Activated CD4-positive, alpha-beta T cell treated with anti-CD3 and anti-CD28 coated beads, Interleukin-10, Interleukin-2, amounts not matched to agents 100 ng/mL and 50 ng/mL, durations not matched to agents 16 hours and 8 hours (primary cell): ENCODE results near the gene KLHL3.

Source experiments
- DNase-seq: peaks from one replicate; pipeline ENCODE4 v3.0.0-alpha.2; 2020

The KLHL3 gene

DNA sequence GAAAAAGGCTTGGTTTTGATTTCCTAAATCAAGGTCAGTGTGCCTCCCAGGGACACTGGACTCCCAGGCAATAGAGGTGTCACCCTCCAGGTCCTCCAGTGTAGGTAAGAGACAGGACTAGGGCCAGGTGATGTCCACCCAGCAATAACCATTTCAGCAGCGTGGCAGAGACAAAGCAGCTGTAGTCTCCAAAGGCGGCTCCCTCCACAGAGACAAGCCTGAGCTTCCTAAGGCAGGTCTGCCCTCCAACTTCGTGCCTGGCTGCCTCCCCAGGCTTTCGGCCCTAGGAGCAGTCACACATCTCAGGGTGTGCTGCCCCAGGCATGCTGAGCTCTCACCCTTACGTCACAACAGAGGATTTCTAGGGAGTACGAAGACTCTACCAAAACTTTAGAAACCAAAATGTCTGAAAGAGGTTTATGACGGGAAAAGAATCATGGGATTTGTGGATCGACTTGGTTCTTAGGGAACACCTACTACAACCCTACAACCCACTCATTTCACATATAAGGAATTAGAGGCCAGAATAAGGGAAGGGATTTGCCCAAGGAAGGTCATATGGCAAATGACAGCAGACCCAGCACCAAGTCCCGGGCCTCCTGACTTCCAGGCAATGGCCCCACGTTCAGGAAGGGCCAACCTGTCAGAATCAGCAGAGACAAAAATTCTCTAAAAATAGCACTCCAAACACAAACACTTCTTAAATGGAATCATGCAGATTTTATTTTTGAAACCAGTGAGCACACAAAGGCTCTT, 105.5 kb downstream of the KLHL3 start:
- no peak for DNase-seq

DNA sequence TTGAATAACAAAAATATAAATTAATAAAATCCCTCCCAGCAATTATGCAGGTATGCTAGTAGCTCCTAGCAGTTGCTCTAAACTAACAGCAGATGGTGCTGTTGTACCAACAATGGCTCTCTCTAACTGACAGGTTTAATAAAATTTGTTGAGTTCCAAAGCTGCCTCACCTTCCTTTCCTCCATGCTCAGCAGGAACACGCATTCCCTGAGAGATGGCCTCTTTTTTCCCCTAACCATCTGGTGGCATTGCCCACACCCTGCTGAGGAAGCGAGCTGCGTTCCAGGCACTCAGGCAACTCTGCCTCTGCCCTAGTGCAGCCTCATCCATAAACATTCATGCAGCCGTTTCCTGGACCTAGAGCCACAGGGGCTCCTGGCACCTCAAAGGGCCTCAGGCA, 106.2 kb downstream of the KLHL3 start:
- DNase-seq = peak; percentile 59

DNA sequence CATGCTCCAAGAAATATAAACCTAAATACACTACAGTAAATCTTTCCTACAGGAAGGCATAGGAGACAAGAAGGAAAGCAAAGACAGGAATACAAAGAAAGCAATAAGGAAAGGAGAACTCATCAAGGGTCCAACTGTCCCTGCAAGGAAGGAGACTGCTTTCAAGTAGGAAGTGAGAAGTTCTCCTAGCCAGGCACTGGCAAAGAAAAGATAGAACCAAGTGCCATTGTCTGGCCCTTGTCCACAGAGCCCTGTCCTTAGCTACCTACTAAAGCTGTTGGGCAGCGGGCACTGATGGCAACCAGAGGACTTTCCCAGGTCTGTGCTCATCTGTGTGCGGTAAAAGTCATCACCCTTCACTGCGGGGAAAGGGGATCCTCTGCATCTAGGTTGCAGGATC, 108.2 kb downstream of the KLHL3 start:
- no peak for DNase-seq

DNA sequence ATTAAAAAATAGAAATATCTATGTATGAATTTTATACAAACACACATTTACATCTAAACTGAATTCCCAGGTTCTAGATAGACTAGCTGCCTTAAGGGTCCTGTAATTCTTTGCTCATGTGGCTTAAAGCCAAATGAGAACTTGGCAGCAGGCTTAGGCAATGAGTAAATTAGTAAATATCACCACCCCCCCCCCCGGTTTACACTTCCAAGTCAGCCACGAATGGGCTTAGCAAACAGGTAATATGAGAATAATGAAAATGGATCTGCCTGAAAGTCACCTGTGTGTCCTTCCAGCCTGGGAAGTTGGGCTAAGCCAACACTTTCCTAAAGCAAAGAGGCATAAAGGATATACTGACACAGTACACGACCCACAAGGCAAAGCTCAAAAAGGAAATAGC, 108.6 kb downstream of the KLHL3 start:
- DNase-seq = no peak

DNA sequence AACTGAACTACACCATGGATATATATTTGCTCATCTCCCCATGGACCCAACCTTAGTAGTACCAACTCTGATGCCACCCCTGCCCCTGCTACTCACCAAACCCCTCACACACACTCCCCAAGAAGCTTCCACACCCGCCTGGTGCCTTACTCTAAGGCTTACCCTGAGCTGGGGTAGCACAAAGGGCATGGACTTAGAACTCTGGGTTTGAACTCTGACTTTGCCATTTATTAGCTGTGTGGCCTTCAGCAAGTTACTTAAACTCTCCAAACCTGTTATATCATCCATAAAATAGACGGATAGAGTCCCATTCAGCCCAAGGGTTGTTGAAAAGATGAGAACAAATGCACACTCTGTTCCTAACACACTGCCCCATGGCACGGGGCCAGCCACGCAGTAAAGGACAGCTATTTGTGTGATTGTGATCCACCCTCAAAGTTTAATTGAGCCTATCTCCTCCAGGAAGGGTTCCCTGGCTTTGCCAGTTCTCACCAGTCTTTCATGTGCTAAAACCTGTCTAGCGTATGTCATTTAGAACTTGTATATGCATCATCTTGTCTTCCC, 111.0 kb downstream of the KLHL3 start:
- DNase-seq = no peak

DNA sequence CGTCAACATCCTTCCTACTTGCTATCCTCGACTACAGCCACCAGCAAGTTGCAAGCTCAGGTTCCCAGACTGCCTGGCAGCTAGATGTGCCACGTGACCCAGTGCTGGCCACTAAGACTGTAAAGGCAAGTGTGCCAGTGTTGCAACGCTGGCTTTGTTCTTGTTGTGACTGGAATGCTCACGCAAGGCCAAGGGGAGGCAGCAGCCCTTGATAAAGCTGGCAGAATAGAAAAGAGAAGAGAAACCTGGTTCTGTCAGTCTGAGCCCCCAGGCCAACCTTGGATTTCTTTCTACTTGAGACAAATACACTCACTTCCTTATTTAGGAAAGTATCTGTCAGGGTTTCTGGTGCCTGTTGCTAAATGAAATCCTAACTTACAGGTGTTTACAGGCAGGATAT, 113.0 kb downstream of the KLHL3 start:
- no peak for DNase-seq

DNA sequence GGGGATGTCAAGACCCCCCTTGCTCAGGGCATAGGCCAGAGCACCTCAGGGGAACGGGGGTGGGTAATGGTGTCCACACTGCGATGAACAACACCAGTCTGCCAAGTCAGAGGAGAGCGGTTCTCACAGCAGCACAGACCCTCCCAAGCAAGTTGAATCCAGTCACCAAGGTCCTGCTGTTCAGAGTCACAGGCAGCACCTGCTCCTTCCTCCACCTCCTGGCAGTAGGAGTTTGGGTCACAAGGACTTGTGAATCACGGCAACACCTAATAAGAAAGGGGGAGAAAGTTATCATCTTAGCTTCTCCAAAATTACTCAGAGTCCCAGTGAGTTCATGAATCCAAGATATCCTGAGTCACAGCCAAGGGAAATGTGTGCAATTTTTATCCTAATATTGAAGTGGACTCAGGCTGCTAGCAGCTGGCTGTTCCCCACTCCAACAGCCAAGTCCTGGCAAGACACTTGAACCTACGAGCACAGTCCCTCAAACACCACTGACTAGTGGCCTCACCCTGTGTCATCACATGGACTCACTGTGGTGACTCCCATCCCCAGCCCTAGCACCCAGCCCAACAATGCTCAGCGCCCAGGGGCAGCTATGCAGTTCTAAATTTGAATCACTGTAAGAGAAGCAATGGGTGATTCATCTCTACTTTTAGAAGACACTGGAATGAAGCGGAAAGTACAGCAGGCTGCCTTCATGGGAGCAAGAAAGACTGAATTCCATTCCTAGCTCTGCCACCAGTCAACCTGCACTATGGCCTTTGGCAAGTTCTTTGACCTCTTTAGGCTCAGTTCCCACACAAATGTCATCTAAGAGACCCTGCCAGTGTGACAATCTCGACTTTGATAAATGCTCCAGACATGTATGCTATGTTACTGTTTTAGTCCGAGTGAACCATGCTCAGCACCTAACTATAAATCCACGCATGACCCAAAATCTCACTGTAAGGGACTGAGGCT, 113.7 kb downstream of the KLHL3 start:
- no peak for DNase-seq

DNA sequence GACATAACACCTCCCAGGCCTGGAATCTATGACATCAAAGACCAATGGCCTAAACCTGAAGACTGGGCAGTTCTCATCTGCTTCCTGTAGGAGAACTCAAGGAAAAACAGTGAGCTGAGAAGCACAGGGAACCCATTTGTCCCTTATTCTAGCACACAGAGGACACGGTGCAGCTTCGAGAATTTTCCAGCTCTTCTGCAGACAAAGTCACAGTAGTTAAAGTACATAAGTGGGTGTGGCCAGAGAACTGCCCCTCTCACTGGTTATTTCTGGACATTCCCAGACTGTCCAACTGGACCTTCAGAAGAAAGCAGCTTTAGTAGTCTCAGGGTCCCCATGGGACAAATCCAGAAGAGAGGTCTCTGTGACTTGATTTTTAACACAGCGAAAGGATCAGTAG, 114.6 kb downstream of the KLHL3 start:
- no peak for DNase-seq

DNA sequence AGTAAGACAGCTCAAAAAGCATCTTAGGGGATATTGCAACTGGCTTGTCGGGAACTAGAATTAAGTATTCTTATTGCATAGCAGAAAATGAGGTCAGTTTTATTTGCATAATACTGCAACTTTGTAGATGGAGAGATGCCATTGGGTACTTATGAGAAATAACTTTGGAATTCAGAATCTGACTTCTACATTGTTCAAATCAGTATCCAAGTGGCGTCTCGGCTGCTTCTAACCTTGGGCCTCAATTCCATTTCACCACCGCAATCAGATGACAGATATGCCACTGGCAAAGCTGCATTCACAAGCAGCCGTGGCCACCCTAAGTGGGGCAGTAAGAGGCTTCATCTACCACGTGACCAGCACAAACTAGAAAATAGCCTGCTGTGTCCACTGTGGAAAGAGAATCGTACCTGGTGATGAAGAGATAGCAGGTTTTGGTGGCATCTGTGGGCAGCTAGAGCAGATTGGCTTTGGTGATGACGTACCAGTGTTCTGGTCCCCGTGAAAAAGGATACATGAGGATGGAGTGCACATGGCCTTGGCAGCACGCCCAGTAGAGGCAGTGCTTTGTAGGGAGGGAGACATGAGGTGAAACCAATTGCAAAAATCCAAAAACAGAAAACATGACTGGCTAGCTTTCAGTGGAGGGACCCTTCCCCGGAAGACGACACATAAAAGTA, 116.6 kb downstream of the KLHL3 start:
- DNase-seq = no peak

DNA sequence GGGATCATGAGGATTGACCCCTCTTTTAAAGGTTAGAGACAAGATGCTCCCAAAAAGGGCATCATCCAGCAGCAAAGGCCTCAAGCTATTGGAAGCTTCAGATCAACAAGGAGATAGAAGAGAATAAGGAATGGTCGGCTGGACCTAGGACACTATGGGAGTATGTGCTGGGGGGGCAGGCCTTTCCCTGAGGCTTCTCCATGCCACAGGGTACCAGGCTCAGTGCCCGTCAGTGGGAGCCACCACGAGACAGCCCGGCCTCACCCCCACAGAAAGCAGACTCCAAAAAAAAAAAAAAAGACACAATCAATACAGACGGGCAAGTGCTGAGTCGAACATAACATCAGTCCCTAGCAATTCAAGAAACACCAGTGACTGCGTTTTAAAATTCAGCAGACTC, 117.4 kb downstream of the KLHL3 start:
- no peak for DNase-seq

DNA sequence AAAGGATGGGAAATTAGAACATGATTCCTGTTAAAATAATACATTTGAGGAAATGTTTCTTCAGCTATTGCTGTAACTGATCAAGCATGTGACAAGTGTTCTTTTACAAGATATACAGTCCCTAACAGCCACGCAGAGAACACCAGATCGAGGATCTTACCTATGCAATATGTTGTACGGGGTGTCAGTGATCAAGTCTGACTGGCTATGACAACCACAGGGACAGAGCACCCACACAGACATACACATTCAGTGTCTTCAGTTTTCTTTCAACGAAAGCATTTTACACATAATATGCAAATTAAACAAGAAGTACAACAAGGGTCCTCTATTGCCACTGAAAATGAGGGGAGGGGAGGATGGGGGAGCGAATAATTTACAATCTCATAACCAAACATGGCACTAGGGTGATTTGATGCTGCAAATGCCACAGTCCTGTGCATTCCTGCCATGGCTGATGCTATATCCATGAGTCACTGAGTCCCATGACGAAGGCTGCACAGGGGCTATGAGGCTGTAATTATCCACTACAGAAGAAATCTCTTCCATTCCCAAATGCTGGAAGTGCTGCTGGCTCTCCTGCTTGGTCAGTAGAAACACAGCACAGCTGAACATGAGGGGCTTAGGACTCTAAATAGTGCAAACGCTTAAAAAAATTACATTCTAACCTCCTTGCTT, 118.2 kb downstream of the KLHL3 start:
- no peak for DNase-seq

DNA sequence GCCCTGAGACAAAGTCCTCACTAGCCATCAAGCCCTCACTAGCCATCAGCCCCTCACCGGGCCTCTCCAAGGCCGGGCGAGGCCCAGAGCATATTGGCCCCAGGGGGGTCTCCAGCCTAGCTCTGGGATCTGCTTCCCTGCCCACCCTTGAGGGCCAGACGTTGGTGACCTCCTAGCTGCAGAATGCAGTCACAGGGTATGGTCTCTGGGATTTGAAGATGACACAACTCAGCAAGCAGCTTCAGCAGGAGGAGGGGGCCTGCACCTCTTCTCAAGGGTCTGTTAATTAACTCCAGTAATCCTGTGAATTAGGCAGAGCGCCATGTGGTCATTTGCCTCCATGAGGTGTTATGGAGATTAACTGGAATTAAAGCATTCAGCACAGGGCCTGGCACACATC, 119.8 kb downstream of the KLHL3 start:
- DNase-seq = no peak

DNA sequence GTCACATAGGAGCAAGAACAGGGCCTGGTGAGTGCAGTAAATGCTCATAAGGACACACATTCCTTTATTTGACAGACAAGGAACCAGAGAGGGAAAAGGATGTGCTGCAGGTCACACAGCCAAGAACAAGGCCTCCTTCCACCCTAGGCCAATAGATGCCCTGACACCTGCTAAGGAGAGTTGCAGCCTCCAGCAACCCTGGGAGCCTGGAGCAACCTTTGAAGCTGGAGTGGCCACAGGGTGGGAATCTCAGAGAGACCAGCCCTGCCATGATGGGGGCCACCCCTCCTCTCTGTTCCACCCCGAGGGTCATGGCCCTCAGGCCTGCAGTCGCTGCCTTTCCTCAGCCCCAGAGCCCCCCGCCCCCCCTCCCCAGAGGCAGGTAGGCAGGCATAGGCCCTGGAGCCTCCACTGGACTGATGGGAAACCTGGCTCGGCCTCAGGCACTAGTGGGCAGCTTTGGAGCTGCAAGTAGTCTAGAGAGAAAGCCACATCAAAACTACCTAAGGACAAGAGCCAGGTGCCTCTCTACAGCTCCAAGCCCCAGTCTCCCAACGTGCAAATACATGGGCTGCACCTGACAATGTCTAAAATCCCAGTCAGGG, 120.6 kb downstream of the KLHL3 start:
- no peak for DNase-seq

DNA sequence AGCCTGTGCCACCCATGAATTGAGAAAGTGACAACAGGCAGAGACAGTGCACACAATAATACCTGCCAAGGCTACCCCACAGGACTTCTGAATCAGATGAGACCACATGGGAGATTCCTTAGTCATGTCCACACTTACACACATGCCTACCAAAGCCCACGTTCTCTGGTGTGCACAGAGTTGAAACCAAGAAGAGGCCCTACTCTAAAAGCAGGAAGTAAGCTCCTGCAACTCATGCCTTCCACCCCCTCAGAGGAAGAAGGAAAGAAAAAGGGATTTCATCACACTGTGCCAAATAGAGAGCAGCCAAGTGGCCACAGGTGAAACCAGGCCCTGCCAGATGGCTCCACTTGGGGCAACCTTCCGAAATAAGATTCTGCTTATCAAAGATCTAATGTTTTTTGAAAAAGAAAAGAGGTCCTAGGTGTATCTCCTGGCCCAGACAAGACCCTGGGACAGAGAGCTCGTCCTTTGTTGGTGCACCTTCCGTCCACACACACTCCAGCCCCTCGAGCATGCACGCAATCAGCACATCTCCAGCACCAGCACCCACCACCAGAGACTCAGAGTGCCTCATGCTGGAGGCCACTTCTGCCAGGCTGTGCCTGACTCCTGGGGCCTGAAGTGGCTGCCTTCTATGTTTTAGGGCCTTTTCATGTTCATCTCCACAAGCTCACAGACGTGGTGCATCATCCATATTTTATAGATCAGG, 122.2 kb downstream of the KLHL3 start:
- DNase-seq = peak; percentile 2

DNA sequence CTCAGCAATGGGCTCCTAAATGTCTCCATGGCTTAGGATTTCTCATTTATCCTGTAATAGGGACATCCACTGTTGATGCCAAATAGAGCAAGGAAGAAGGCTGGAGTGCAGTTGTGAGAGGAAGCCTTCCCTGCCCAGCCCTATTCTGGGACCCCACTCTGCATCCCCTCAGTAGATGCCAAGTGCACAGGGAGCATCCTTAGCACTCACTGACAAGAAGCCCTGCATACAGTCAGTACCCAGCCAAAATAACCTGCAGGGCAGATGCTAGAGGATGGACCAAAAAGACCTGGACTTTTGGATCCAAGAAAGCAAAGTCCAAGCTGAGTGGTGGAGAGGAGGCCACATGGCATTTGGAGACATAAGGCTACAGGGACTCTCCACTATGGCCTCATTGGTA, 123.3 kb downstream of the KLHL3 start:
- no peak for DNase-seq

DNA sequence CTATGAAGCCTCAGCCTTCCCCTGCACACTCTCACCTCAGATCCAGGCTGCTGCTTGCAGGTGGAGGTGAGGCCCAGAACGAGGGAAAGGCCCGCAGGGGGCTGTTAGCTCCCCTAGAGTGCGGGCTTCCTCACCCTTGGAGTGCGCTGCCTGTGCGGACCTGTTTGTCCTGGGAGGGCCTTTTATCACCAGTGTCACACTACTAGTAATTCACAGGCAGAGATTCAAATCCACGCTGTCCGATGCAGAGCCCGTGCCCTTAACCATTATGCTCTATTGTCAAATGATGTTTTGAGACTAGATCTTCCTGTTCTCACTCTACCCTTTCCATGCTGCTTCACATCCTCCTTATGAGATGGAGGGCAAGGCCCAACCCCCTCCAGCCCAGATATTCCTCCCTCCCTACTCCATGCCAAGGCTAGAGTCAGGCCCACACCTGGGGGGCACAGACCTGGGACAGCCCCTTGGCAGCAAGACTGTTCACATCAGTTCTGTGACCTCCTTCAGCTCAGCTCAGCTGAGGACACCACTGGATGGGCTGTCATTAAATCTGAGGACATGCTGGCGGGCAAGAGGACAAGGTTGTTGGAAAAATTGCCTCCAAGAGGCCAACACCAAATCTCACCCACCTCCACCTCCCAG, 124.0 kb downstream of the KLHL3 start:
- DNase-seq = no peak

DNA sequence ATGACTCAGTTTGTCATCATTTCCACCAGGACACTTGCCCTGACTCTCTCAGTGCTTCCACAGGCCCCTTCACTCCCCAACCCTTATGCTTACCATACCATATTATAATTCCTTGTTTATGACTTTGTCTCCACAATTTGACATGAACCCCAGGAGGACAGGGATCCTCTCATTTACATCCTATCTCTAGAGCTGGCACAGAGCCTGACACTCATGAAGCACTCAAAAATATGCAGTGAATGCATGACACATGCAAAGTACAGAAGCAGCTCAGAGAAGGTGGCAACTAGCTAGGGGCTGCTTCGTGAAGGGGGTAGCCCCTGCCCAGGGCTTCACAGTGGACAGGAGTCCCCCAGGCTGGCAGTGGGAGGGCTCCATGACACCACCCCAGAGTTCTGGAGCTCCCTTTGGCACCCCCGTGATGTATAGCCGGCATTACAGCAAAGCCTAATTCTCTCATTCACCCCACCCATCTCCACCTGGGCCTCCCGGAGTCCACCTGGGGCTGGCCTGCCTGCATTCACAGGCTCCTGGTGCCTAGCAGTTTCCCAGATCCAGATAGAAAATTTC, 124.8 kb downstream of the KLHL3 start:
- no peak for DNase-seq

DNA sequence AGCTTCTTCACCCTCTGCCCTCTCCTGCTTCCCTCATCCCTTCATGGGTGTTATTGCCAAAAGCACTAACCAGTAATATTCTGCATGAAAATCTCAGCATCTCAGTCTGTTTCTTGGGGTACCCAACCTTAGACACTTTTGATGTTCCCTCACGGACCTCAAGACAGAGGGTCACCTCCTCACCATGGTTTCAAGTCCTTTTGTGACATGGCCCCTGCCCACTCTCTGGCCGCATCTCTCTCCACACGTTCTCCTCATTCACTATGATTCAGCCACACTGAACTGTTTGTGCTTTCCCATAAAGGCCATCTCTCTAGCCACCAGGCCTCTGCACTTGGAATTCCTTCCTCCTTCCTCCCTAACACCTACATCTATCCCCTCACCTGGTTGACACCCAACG, 125.3 kb downstream of the KLHL3 start:
- DNase-seq = no peak

DNA sequence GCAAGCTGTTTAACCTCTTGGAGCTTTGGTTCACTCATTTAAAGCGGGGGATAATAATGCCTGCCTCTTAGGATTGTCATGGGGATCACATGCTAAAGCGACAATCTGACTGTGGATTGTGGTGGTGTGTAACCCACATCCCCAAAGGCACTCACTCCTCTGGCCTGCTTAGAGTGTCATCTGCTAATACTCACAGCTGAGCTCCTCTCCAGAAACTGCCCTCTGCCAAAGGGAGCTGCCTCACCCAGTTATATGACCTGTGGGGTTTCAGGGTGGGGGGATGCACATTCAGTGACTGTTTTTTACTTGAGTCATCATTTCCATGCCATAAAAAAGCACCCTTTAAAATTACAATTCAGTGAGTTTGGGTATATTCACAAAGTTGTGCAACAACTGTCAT, 126.8 kb downstream of the KLHL3 start:
- DNase-seq = no peak

DNA sequence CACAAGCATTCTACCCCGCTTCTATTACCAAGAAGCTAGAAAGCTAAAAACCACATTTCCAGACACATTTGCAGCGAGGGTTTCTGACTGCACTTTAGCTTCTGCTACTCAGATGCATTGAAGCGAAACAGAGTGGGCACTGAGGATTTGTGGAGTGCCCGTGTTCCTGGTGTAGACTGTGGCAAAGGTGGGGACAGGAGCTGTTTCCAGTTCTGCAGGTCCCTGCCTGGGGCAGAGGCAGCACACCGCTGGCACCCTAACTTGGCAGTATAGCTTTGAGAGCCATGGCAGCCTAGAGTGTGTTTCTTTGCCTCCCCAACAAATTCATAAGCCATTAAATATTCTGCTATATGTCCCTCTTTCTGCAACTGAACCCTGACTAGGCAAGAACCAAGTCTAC, 128.1 kb downstream of the KLHL3 start:
- DNase-seq = no peak

DNA sequence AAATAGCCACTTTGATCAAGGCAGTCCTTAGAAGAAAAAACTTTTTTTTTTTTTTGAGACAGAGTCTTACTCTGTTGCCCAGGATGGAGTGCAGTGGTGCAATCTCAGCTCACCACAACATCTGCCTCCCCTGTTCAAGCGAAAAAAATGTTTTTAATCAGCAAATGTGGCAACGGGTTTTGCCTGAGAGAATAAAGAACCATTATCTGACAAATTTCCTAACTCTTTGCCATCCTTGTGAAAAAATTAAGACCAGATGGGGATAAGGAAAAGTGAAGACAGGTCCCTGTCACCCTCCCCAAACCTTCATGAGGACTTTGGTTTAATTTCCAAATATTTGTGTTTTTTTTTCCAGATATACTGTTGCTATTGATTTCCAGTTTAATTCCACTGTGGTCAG, 129.5 kb downstream of the KLHL3 start:
- DNase-seq = no peak
